Stimulated activated naive CD8-positive, alpha-beta T cell treated with anti-CD3 and anti-CD28 coated beads, Interleukin-15, Interleukin-2, amounts not matched to agents 100 ng/mL and 50 ng/mL, for 24 hours (primary cell): ENCODE measurements around the gene GRK1.
"Not testable (repeated sequence)": the region's sequence is repeated elsewhere in the genome, so short reads cannot be mapped to it uniquely, and the experiment has no call there.

Experiments
- H3K27ac Mint-ChIP-seq: one replicate; pipeline ENCODE4 v1.8.0; 2021; ENCODE audit warnings: mild to moderate bottlenecking, mixed read lengths
- H3K27me3 Mint-ChIP-seq: one replicate; pipeline ENCODE4 v1.8.0; 2021; ENCODE audit warnings: mixed read lengths
- H3K36me3 Mint-ChIP-seq: one replicate; pipeline ENCODE4 v1.8.0; 2021; ENCODE audit warnings: low read depth, mixed read lengths
- H3K4me1 Mint-ChIP-seq: one replicate; pipeline ENCODE4 v1.8.0; 2021; ENCODE audit warnings: low read depth, mixed read lengths
- H3K4me3 Mint-ChIP-seq: one replicate; pipeline ENCODE4 v1.8.0; 2021; ENCODE audit warnings: mild to moderate bottlenecking, mixed read lengths
- H3K9me3 Mint-ChIP-seq: one replicate; pipeline ENCODE4 v1.8.0; 2021; ENCODE audit warnings: mixed read lengths

Gene GRK1

DNA sequence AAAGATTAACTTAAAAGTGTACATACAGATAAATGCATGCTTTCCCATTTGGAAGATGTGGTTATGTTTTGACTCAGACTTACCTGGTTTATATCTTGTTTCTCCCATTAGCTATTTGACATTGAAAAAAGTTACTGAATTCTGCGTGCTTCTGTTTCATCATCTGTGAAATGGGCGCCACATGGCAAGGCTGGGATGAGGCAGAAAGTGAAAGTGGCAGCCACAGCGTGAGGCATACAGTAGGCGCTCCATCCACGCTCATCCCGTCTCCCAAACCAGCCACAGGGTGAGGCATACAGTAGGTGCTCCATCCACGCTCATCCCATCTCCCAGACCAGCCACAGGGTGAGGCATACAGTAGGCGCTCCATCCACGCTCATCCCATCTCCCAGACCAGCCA lies 78.0 kb downstream of the GRK1 start:
- no peak overlapping the region for H3K4me3 Mint-ChIP-seq
- peaks cover 19% of the 10 kb centered on the region for H3K27me3 Mint-ChIP-seq
- H3K9me3 Mint-ChIP-seq: no peaks in the 10 kb centered on the region
- peaks cover 20% of the 10 kb centered on the region for H3K4me1 Mint-ChIP-seq
- H3K36me3 Mint-ChIP-seq: no peaks in the 10 kb centered on the region
- no peak overlapping the region for H3K27ac Mint-ChIP-seq

DNA sequence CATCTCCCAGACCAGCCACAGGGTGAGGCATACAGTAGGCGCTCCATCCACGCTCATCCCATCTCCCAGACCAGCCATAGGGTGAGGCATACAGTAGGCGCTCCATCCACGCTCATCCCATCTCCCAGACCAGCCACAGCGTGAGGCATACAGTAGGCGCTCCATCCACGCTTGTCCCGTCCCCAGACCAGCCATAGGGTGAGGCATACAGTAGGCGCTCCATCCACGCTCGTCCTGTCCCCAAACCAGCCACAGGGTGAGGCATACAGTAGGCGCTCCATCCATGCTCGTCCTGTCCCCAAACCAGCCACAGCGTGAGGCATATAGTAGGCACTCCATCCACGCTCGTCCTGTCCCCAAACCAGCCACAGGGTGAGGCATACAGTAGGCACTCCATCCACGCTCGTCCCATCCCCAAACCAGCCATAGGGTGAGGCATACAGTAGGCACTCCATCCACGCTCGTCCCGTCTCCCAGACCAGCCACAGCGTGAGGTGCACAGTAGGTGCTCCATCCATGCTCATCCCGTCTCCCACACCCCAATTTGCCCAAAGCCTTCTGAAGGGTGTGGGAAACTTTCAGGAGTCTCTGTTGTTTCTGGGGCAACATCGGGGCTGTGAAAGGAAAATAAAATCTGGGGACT lies 78.6 kb downstream of the GRK1 start:
- H3K36me3 Mint-ChIP-seq, H3K9me3 Mint-ChIP-seq, H3K27ac Mint-ChIP-seq, H3K4me3 Mint-ChIP-seq: not testable (repeated sequence)
- Mint-ChIP-seq H3K27me3 (peaks cover 16% of the 10 kb centered on the region), H3K4me1 (peaks cover 20% of the 10 kb centered on the region)

DNA sequence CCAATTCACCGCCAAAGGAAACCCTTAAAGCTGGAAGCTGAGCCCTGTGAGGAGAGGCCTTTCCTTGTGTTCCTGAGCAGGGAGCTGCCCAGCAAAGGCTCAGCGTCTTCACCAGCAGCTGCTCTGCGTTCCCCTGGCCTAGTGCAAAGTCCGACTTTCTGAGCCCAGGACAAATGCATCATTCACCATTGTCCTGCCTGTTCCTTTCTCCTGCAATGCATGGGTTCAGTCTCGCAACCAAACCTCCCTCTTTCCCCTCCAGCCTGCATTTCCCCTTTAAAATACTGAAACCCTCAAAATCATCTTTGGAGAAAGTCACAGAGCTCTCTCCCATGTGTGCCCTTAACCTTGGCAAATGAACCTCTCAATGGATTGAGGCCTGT lies 79.1 kb downstream of the GRK1 start:
- H3K9me3 Mint-ChIP-seq: peaks cover 9% of the 10 kb centered on the region
- no peak overlapping the region for H3K4me3 Mint-ChIP-seq
- peaks cover 19% of the 10 kb centered on the region for H3K4me1 Mint-ChIP-seq
- no peaks in the 10 kb centered on the region for H3K36me3 Mint-ChIP-seq
- H3K27me3 Mint-ChIP-seq: peaks cover 15% of the 10 kb centered on the region
- no peak overlapping the region for H3K27ac Mint-ChIP-seq

DNA sequence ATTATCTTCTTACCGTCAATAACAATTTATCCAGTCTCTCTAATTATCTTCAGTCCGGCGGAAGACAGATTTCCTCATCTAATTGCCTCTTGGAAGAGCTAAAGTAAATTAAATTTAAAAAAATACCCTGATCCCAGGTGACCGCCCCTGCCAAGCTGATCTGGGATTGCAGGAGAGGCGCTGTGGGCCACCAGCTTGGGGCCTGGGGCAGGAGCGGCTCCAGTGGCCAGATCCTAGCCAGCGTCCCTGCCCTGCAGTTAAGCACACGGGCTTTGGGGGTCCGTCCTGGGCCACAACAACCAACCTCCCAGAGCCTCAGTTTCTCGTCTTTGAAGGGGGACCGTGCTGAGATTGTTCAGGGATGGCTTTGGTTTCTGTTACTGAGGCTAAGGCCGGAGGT lies 79.7 kb downstream of the GRK1 start:
- Mint-ChIP-seq H3K4me3 (no peak overlapping the region), H3K27me3 (peaks cover 9% of the 10 kb centered on the region), H3K4me1 (peaks cover 13% of the 10 kb centered on the region), H3K27ac (no peak overlapping the region), H3K9me3 (peaks cover 11% of the 10 kb centered on the region), H3K36me3 (no peaks in the 10 kb centered on the region)

DNA sequence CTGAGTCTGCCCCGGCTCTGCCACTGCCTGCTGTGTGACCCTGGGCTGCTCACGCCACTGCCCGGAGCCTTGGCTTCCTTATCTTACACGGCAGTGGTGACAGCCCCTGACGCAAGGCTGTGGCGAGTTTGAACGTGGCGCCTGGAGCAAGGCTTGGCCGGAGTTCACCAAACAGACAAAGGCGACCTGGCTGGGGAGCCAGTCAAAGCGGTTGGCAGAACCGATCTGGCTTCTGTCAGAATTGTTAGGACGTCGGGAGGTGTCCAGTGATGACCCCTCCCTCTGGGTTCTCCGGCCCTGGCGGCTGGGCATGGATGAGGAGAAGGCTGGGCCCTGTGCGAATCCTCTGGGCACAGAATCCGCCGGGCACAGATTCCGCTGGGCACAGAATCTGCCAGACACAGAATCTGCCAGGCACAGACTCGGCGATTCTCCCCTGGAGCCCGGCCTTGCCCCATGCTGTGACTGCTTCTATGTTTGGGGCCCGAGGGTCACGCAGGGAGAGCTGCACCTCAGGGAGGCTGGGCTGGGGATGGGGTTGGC lies 80.3 kb downstream of the GRK1 start:
- Mint-ChIP-seq H3K4me1 (peaks cover 6% of the 10 kb centered on the region), H3K9me3 (peaks cover 11% of the 10 kb centered on the region), H3K27me3 (peaks cover 4% of the 10 kb centered on the region), H3K27ac (no peak overlapping the region), H3K36me3 (no peaks in the 10 kb centered on the region), H3K4me3 (no peak overlapping the region)

DNA sequence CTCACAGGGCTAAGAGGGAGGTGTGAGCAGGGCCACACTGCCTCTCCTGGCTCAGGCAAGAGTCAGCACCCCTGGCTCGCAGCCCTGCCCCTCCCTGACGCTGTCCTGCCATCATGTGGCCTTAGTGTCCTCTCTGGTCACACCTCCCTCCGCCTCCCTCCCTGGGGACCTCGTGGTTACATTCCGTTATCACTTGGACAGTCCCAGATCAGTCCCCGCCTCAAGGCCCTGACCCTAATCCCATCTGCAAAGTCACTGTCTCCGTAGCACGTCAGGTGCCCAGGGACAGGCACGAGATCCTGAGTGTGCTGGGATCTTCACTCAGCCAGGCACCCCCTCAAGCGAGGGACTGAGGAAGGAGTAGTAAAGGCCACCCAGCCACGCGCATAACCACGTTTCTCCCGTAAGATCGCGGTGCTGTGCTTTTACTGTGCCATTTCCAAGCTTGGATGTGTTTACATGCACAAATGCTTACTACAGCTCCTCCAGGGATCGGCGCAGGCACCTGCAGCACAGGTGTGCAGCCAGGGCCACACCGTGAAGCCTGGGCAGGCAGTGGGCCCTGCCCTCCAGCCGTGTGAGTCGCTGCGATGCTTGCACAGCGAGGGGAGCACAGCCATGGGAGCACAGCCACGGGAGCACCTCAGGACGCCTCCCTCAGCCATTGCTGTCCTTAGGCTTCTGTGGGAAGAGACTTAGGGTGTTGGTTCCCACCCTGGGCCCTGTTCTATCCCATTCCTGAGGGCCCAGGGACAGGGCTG lies 81.3 kb downstream of the GRK1 start:
- H3K4me3 Mint-ChIP-seq: no peak overlapping the region
- no peaks in the 10 kb centered on the region for H3K4me1 Mint-ChIP-seq
- no peak overlapping the region for H3K27ac Mint-ChIP-seq
- peaks cover 11% of the 10 kb centered on the region for H3K9me3 Mint-ChIP-seq
- H3K27me3 Mint-ChIP-seq: peaks cover 4% of the 10 kb centered on the region
- no peaks in the 10 kb centered on the region for H3K36me3 Mint-ChIP-seq

DNA sequence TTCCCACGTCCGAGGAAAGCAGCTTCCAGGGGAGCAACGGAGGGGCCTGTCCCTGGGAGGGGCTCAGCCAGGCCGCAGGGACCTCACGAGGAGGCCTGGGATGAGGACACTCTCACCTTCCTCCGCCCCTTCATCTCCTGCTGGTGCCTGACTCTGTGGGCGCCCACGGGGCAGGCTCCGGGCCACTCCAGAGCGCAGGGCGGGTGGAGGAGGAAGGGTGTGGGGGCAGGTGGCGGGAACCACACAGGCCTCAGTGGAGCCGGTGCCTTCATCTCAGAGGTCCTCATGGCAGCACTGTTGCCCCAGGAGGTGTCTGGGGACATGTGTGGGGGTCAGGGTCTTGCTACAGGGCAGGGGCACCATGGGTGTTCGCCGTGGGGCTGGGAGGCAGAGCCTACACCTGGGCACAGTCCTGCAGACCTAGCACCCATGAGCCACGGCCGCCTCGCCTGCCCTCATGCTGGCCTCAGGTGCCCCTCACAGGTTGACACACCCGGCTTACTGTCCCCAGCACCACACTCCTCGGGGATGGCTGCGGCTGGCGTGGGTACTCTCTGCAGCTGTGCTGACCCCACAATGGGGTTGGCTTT lies 81.9 kb downstream of the GRK1 start:
- Mint-ChIP-seq H3K36me3 (no peaks in the 10 kb centered on the region), H3K4me3 (no peak overlapping the region)

DNA sequence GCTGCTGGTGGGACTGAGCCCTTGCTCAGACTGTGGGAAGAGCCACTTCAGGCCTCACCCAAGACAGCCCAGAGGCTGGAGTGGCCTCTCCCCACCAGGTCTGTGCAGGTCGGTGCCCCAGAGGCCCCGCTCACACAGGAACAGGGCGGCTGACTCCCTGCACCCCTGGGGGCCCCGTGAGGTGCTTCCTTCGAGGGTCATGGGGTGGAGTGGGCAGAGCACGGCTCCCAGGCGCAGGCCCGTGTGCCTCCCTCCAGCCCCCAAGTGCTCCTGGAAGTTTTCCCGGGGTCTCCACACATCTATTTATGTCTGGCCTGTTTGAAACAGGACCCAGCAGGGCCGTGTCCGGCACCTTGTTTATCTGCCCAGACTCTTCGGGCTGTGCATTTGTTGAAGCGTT lies 82.5 kb downstream of the GRK1 start:
- Mint-ChIP-seq H3K27ac (no peak overlapping the region), H3K4me1 (no peaks in the 10 kb centered on the region), H3K9me3 (peaks cover 11% of the 10 kb centered on the region), H3K27me3 (peaks cover 4% of the 10 kb centered on the region), H3K36me3 (no peaks in the 10 kb centered on the region), H3K4me3 (no peak overlapping the region)

More for the DNA sequence above, 81.9 kb downstream of the GRK1 start:
- Mint-ChIP-seq H3K27ac (no peak overlapping the region), H3K4me1 (no peaks in the 10 kb centered on the region), H3K27me3 (peaks cover 4% of the 10 kb centered on the region), H3K9me3 (peaks cover 11% of the 10 kb centered on the region)

DNA sequence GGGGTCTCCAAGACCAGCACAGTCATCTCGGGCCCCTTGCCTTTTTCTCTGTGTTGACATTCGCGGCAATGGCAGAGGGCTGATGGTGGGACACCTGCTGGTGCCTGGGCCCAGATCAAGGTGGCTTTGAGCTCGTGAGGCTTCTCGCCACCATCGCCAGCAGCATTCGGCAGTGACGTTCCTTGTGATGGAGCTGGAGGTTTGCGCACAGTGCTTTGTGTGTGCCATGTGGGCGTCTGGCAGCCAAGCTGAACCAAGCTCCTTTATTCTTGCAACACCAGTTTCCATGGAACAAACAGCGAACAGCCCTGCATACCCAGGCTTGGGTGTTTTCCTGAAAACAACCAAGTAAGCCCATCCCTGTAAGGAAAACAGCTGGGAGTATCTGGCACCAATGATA lies 82.9 kb downstream of the GRK1 start:
- Mint-ChIP-seq H3K9me3 (peaks cover 11% of the 10 kb centered on the region), H3K4me3 (no peak overlapping the region), H3K27ac (no peak overlapping the region), H3K4me1 (no peaks in the 10 kb centered on the region), H3K27me3 (peaks cover under 1% of the 10 kb centered on the region), H3K36me3 (no peaks in the 10 kb centered on the region)

DNA sequence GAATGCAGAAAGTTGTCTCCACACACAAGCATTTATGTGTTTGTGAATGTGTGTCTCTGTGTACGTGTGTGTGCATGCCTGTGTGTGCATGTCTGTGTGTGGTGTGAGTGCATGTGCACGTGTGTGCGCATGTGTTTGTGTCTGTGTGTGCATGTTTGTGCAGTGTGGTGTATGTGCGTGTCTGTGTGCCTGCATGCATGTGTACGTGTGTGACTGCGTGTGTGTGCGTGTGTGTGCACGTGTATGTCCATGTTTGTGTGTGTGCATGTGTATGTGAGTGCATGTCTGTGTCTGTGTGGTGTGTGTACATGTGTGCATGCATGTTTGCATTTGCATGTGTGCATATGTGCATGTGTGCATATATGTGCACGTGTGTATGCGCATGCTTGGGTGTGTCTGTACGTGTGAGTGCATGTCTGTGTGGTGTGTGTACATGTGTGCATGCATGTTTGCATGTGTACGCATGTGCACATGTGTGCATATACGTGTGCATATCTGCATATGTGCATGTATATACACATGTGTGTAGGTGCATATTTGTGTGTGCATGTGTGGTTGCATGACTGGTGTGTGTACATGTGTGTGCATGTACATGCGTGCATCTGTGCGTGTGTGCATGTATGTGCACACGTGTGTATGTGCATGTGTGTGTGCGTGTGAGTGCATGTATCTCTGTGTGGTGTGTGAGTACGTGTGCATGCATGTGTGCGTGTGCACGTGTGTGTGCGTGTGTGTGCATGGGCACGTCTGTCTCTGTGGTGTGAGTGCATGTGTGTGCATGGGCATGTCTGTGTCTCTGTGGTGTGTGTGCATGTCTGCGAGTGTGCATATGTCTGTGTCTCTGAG lies 83.8 kb downstream of the GRK1 start:
- Mint-ChIP-seq H3K36me3 (no peaks in the 10 kb centered on the region), H3K27me3 (no peaks in the 10 kb centered on the region), H3K4me1 (no peaks in the 10 kb centered on the region), H3K4me3 (no peak overlapping the region), H3K27ac (no peak overlapping the region), H3K9me3 (peaks cover 11% of the 10 kb centered on the region)

DNA sequence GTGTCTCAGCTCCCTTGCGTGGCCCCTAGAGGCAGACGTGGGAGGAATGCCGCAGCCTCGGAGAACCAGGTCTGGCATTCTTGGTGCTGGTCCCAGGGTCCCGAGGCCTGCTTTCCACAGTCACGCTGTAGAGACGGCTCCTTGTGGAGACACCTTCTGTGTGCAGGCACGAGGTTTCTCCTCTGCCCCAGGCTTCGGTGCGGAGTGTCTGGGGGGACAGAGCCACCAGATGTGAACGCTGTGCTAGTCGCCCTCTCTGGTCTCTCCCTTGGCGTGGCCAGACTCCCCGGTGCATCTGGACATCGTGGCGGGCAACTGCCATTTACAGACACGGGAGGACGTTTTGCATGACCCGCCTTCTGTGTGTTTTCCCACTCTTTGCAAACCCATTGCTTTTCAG lies 84.5 kb downstream of the GRK1 start:
- no peaks in the 10 kb centered on the region for H3K4me1 Mint-ChIP-seq
- H3K4me3 Mint-ChIP-seq: no peak overlapping the region
- peaks cover 11% of the 10 kb centered on the region for H3K9me3 Mint-ChIP-seq
- no peaks in the 10 kb centered on the region for H3K27me3 Mint-ChIP-seq
- no peaks in the 10 kb centered on the region for H3K36me3 Mint-ChIP-seq
- H3K27ac Mint-ChIP-seq: no peak overlapping the region

DNA sequence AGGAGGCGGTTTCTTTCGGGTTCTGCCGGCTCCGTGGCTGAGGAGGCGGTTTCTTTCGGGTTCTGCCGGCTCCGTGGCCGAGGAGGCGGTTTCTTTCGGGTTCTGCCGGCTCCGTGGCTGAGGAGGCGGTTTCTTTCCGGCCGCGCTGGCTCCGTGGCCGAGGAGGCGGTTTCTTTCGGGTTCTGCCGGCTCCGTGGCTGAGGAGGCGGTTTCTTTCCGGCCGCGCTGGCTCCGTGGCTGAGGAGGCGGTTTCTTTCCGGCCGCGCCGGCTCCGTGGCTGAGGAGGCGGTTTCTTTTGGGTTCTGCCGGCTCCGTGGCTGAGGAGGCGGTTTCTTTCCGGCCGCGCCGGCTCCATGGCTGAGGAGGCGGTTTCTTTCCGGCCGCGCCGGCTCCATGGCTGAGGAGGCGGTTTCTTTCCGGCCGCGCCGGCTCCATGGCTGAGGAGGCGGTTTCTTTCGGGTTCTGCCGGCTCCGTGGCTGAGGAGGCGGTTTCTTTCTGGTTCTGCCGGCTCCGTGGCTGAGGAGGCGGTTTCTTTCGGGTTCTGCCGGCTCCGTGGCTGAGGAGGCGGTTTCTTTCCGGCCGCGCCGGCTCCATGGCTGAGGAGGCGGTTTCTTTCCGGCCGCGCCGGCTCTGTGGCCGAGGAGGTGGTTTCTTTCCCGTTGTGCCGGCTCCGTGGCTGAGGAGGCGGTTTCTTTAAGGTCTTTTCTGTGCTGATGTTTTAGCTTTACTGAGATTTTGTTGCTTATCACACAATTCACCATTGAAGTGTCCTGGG lies 85.4 kb downstream of the GRK1 start:
- peaks cover 11% of the 10 kb centered on the region for H3K9me3 Mint-ChIP-seq
- not testable (repeated sequence) for H3K27ac Mint-ChIP-seq, H3K4me3 Mint-ChIP-seq, H3K4me1 Mint-ChIP-seq, H3K36me3 Mint-ChIP-seq, H3K27me3 Mint-ChIP-seq

DNA sequence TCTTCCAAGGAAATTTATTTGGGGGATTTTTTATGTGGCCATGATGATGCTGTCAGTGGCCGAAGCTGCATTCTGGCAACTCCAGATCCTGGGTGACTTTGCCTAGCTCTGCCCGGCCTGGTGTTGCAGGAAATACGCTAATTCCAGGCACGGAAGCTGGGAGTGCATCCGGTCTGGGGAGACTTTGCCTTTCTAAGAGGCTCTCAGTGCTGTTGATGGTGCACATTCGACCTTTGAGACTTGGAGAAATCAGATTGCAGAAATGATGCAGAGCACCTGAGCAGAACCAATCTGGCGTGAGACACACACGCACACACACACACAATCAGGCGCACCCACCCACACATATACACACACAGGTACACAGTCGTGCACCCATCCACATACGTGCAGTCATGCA lies 86.2 kb downstream of the GRK1 start:
- Mint-ChIP-seq H3K27me3 (peaks cover 10% of the 10 kb centered on the region), H3K4me3 (no peak overlapping the region), H3K36me3 (no peaks in the 10 kb centered on the region), H3K4me1 (peaks cover 4% of the 10 kb centered on the region), H3K9me3 (peaks cover 11% of the 10 kb centered on the region), H3K27ac (no peak overlapping the region)

DNA sequence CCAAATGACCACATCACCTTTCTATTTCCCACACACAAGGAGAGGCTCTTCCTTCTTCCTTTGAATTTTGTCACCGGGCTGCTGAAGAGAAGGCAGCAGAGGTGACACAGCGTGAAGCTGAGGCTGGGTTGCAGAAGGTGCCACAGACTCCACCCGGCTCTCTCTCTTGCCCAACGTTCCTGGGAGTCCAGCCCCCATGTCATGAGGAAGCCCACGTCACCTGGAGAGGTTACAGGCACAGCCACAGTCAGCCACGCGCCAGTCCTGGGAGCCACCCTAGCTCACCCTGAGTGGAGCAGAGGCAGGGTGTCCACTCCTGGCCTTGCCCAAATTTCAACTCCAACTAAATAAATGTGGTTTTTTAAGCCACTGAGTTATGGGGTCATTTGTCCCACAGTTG lies 87.2 kb downstream of the GRK1 start:
- peaks cover 9% of the 10 kb centered on the region for H3K4me1 Mint-ChIP-seq
- no peaks in the 10 kb centered on the region for H3K36me3 Mint-ChIP-seq
- H3K4me3 Mint-ChIP-seq: no peak overlapping the region
- peaks cover 15% of the 10 kb centered on the region for H3K27me3 Mint-ChIP-seq
- peaks cover 11% of the 10 kb centered on the region for H3K9me3 Mint-ChIP-seq
- H3K27ac Mint-ChIP-seq: no peak overlapping the region
